ENCODE results near the gene ALOX12. TPM values are rescaled to one million over a fixed set of nuclear protein-coding genes. Genes with fewer than 3 reads are reported as not detected.

The ALOX12 gene
- total RNA-seq, 4 donors from 2014 or later, result 17.1 to 32.5 (median 21.9) TPM

DNA sequence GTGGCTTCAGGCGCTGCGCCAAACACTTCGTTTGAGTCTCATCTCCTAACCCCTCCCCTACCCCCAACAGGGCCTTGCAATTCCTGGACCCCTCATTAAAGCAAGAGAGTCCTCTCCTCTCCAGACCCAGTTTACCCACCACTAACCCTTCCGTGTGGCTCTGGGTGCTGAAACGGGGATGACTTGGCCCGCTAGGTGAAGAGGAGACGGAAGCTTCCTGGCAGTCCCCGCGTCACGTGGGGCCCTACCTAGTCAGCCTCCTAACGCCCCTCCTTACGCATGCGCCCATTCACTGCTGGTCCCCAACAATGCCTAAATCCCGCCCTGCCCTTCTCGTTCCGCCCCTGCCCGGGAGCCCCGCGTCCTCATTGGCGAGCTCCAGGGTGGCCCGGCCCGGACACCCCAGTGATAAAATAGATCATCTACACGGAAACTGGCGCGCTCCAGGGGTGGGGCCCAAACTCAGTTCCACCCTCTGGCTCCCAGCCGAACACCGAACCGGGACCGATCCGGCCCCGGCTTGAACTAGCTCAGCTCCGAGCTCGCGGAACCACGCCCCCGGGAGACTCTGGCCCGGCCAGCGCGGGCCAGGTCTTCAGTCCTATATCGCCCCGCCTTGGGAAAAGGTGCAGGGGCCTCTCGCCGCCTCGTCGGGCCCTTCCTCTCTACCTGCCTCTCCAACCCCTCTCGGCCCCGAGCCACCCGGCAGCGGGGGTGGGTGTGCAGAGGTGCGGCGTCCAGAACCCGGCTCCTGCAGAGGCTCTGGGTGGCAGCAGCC lies 39.9 kb downstream of the ALOX12 start, which contains the start of gene SLC16A13:
SLC16A13 (plus strand) TSS at position 425 of the 778 bp plus-strand sequence. CDS start 368 bp downstream, outside the sequence.
- H3K4me3 ChIP-seq (ENCODE audit: low read depth, poor library complexity, severe bottlenecking), result peak within 1 kb of the TSS; percentile 47
- intact Hi-C loops (cut with DNase I; ENCODE audit: low total_unique reads), result no loop called here
- no peak for TF ChIP-seq POLR2A (IDR thresholded peaks at IDR 0.05)
- peak; percentile 97 to 99 for DNase-seq (ENCODE audit: low spot score in 2 of 2)
- 1% methylated on average over 34 to 43 of the region's 52 CpGs for WGBS, 2 donors

DNA sequence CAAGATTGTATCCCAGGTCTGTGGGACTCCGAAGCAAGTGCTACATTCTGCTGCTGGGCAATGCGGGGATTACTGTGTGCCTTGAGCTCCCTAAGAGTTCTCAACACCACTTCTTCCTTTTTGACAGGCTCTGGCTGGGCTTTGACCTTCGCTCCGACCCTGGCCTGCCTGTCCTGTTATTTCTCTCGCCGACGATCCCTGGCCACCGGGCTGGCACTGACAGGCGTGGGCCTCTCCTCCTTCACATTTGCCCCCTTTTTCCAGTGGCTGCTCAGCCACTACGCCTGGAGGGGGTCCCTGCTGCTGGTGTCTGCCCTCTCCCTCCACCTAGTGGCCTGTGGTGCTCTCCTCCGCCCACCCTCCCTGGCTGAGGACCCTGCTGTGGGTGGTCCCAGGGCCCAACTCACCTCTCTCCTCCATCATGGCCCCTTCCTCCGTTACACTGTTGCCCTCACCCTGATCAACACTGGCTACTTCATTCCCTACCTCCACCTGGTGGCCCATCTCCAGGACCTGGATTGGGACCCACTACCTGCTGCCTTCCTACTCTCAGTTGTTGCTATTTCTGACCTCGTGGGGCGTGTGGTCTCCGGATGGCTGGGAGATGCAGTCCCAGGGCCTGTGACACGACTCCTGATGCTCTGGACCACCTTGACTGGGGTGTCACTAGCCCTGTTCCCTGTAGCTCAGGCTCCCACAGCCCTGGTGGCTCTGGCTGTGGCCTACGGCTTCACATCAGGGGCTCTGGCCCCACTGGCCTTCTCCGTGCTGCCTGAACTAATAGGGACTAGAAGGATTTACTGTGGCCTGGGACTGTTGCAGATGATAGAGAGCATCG lies 42.4 kb downstream of the ALOX12 start:
- no peak for DNase-seq (ENCODE audit: low spot score in 2 of 2)

DNA sequence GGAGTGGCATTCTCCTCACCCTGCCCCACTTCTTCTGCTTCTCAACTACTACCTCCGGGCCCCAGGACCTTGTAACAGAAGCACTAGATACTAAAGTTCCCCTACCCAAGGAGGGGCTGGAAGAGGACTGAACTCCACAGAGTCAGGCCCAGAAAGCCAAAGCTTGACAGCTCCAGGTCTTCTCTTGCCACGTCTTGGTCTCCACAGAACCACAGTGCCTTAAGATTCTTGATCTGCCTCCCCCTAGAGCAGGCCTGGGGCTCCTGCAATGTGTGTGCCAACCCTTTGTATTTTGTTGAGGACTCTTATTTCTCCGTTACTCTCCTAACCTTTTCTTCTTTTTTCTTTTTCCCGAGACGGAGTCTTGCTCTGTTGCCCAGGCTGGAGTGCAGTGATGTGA lies 44.0 kb downstream of the ALOX12 start:
- WGBS, 2 donors, result 91 to 96% methylated on average over 5 of the region's 5 CpGs
- TF ChIP-seq POLR2A (IDR thresholded peaks at IDR 0.05), result no peak
- TF ChIP-seq, protein P1, sequence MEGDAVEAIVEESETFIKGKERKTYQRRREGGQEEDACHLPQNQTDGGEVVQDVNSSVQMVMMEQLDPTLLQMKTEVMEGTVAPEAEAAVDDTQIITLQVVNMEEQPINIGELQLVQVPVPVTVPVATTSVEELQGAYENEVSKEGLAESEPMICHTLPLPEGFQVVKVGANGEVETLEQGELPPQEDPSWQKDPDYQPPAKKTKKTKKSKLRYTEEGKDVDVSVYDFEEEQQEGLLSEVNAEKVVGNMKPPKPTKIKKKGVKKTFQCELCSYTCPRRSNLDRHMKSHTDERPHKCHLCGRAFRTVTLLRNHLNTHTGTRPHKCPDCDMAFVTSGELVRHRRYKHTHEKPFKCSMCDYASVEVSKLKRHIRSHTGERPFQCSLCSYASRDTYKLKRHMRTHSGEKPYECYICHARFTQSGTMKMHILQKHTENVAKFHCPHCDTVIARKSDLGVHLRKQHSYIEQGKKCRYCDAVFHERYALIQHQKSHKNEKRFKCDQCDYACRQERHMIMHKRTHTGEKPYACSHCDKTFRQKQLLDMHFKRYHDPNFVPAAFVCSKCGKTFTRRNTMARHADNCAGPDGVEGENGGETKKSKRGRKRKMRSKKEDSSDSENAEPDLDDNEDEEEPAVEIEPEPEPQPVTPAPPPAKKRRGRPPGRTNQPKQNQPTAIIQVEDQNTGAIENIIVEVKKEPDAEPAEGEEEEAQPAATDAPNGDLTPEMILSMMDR (IDR thresholded peaks at IDR 0.05), result no peak
- intact Hi-C loops (cut with DNase I; ENCODE audit: low total_unique reads), result no loop called here
- DNase-seq (ENCODE audit: low spot score in 2 of 2), result no peak
- no peak overlapping the region for H3K4me3 ChIP-seq (ENCODE audit: low read depth, poor library complexity, severe bottlenecking)

More for the DNA sequence above, 42.4 kb downstream of the ALOX12 start:
- no peak for TF ChIP-seq POLR2A (IDR thresholded peaks at IDR 0.05)
- TF ChIP-seq, protein P1 (IDR thresholded peaks at IDR 0.05), result no peak
- H3K4me3 ChIP-seq (ENCODE audit: low read depth, poor library complexity, severe bottlenecking), result no peak overlapping the region
- intact Hi-C loops (cut with DNase I; ENCODE audit: low total_unique reads), result no loop called here
- WGBS, 2 donors, result 90 to 91% methylated on average over 19 of the region's 19 CpGs

DNA sequence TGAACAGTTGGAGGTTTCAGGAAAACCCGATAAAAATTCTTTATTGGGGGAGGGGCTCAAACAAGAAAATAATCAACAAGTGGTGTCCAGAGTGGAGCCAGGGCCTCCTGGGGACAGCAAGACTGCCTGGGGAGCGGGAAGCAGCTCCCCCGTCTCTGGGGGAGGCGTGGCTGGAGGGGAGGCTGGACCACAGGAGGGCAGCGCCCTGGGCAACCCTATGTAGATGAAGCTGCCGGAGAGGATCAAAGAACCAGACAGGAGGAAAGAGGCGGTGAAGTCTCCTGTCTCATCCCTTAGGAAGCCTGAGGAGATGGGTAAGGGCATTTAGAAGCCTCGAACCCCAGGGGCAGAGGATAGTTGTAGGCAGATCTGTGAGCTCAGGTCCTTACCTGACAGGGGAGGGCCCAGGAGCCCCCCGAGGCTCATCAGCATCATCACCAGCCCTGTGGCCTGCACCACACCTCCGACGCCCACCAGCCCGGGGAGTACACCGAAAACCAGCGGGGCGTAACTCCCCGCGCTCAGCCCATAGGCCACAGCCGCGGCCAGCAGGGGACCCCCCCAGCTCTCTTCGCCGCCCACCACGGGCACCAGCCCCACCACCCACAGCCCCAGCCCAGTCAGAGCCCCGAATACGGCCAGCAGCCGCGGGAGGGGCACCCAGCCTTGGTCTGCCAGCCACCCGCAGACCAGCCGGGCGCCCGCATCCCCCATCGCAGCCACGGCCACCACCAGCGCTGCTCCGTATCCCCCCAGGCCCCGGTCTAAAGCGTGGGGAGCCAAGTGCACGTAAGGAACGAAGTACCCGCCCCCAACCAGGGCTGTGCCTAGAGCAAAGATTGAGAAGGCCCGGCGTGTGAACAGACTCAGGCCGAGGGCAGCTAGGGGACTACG lies 46.0 kb downstream of the ALOX12 start:
- DNase-seq (ENCODE audit: low spot score in 2 of 2), result no peak
- intact Hi-C loops (cut with DNase I; ENCODE audit: low total_unique reads), result no loop called here
- no peak overlapping the region for H3K4me3 ChIP-seq (ENCODE audit: low read depth, poor library complexity, severe bottlenecking)
- 49 to 51% methylated on average over 30 to 36 of the region's 43 CpGs for WGBS, 2 donors
- no peak for TF ChIP-seq POLR2A (IDR thresholded peaks at IDR 0.05)
- TF ChIP-seq, protein P1 (IDR thresholded peaks at IDR 0.05), result no peak

DNA sequence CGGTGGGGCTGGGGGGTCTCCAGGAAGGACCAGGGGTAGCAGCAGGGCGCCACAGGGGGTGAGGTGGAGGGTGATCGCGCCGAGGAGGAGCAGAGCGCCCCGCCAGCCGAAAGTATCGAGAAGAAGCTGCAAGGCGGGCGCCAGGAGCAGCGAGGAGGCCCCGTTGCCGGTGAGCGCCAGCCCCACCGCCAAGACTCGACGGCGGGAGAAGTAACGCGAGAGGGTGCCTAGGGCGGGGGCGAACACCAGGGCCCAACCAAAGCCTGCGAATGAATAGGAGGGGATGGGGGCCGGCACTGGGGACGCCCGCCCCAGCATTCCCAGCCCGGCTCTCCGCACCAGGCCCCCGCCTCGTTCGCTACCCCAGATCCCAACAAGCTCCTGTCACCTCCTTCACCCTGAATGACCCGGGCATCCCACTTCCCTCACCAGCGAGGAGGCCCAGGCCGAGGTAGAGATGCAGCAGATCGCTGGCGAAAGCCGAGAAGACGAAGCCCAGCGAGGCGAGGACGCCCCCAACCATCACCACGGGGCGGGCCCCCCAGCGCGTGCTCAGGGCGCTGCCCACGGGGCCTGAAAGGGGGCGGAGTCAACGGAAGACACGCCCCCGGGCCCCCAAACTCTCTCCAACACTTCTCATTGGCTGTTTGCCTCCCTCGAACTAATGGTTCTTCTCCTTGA lies 46.8 kb downstream of the ALOX12 start:
- TF ChIP-seq, protein P1 (IDR thresholded peaks at IDR 0.05), result no peak
- no peak for TF ChIP-seq POLR2A (IDR thresholded peaks at IDR 0.05)
- no peak overlapping the region for H3K4me3 ChIP-seq (ENCODE audit: low read depth, poor library complexity, severe bottlenecking)
- intact Hi-C loops (cut with DNase I; ENCODE audit: low total_unique reads), result no loop called here
- peak in 1 of 2 donors; percentile 21 for DNase-seq (ENCODE audit: low spot score in 2 of 2)
- WGBS, 2 donors, result 21 to 22% methylated on average over 52 to 53 of the region's 53 CpGs
